H1 (cell line): ENCODE results near the gene KRAS. TPM values are rescaled to one million over a fixed set of nuclear protein-coding genes. Genes with fewer than 3 reads are reported as not detected.

Source experiments
- CTCF ChIA-PET: fragments of 300-600 bp; sonication (Branson Sonifier 250); formaldehyde crosslinking; loops from one replicate; lab custom pipeline; 2021; ENCODE audit not compliant: partially characterized antibody; lab: Charles Lee
- POLR2A ChIA-PET: fragments of 300-600 bp; sonication (Branson Sonifier 250); formaldehyde crosslinking; loops from one replicate; lab custom pipeline; 2021; ENCODE audit warnings: inconsistent platforms; ENCODE audit not compliant: partially characterized antibody; lab: Charles Lee
- DNase-seq, 2 experiments: peaks; one replicate each; pipeline versions ENCODE4 v3.0.0 to v3.0.0-alpha.2; 2010 to 2022; ENCODE audit warnings: low spot score in 2 of 2, low read depth in 1 of 2, mixed read lengths in 1 of 2
- FAIRE-seq: peaks from 2 replicates; lab custom pipeline; 2011; peaks lifted over from hg19 to GRCh38; lab: Jason Lieb, UNC
- H2AFZ ChIP-seq: 2 replicates; pipeline ENCODE4 v1.8.1; 2012; ENCODE audit warnings: low read length, inconsistent platforms
- H2AK5ac ChIP-seq: 2 replicates; pipeline ENCODE4 v1.6.1; 2013; ENCODE audit warnings: low read depth, low read length
- H2BK120ac ChIP-seq: replicated peaks from 2 replicates; pipeline ENCODE3; 2013; ENCODE audit warnings: low read depth, low read length, inconsistent platforms
- H2BK12ac ChIP-seq: 2 replicates; pipeline ENCODE4 v1.6.1; 2013; ENCODE audit warnings: low read depth, low read length
- H2BK15ac ChIP-seq: 2 replicates; pipeline ENCODE4 v1.6.1; 2013; ENCODE audit warnings: low read length
- H2BK20ac ChIP-seq: 2 replicates; pipeline ENCODE4 v1.6.1; 2013; ENCODE audit warnings: low read length
- H2BK5ac ChIP-seq: 2 replicates; pipeline ENCODE4 v1.6.1; 2013; ENCODE audit warnings: low read depth, low read length
- H3K14ac ChIP-seq: 2 replicates; pipeline ENCODE4 v1.6.1; 2013; ENCODE audit warnings: inconsistent platforms; ENCODE audit not compliant: insufficient read length
- H3K18ac ChIP-seq: 2 replicates; pipeline ENCODE4 v1.6.1; 2013; ENCODE audit warnings: low read length; ENCODE audit errors: extremely low read depth
- H3K23ac ChIP-seq: 2 replicates; pipeline ENCODE4 v1.6.1; 2013; ENCODE audit warnings: inconsistent platforms; ENCODE audit not compliant: insufficient read length
- H3K23me2 ChIP-seq: 2 replicates; pipeline ENCODE4 v1.6.1; 2013; ENCODE audit warnings: low read depth, low read length
- H3K27ac ChIP-seq: 2 replicates; pipeline ENCODE4 v1.6.1; 2011; ENCODE audit warnings: low read depth, low read length, inconsistent platforms
- H3K27me3 ChIP-seq, 4 experiments: replicated peaks in 1 of 4; 1 replicate in 1 of 4; 2 replicates in 3 of 4; pipeline versions ENCODE4 v1.6.1 to v1.8.1; 2011 to 2013; ENCODE audit warnings: low read length in 3 of 4, mild to moderate bottlenecking in 3 of 4, inconsistent platforms in 2 of 4, mixed read lengths in 2 of 4, moderate library complexity in 1 of 4; ENCODE audit not compliant: control insufficient read depth in 3 of 4, insufficient read depth in 3 of 4; ENCODE audit errors: extremely low read depth in 1 of 4
- H3K36me3 ChIP-seq, 4 experiments: 2 replicates each; pipeline versions ENCODE4 v1.6.1 to v1.8.1; 2011 to 2013; ENCODE audit warnings: mild to moderate bottlenecking in 4 of 4, low read length in 3 of 4, moderate library complexity in 2 of 4, control low read depth in 1 of 4, inconsistent platforms in 1 of 4; ENCODE audit not compliant: insufficient read depth in 4 of 4, control insufficient read depth in 2 of 4
- H3K4ac ChIP-seq: replicated peaks from 2 replicates; pipeline ENCODE3; 2013; ENCODE audit warnings: low read length, low read depth, mixed read lengths, inconsistent platforms; ENCODE audit not compliant: insufficient read length
- H3K4me1 ChIP-seq, 4 experiments: replicated peaks in 1 of 4; 1 replicate in 1 of 4; 2 replicates in 3 of 4; pipeline versions ENCODE4 v1.6.1 to v1.8.1; 2011 to 2013; ENCODE audit warnings: low read length in 3 of 4, inconsistent platforms in 2 of 4, mixed read lengths in 1 of 4; ENCODE audit not compliant: insufficient read depth in 4 of 4, control insufficient read depth in 3 of 4
- H3K4me2 ChIP-seq, 2 experiments: 2 replicates each; pipeline versions ENCODE4 v1.6.1 to v1.8.1; 2011 to 2013; ENCODE audit warnings: low read depth in 2 of 2, low read length in 2 of 2, control low read depth in 1 of 2, inconsistent platforms in 1 of 2, mild to moderate bottlenecking in 1 of 2; ENCODE audit not compliant: insufficient read depth in 1 of 2
- H3K4me3 ChIP-seq, 4 experiments: fragments of 200-600, 300-600 bp in 1 of 4; sonication (generic), shearing (Covaris generic), sonication (Bioruptor Twin) in 1 of 4; 2 replicates each; pipeline versions ENCODE4 v1.5.1 to v1.8.1; 2011 to 2016; ENCODE audit warnings: low read length in 4 of 4, low read depth in 3 of 4, control low read depth in 2 of 4, inconsistent platforms in 2 of 4, mild to moderate bottlenecking in 2 of 4, mixed read lengths in 1 of 4, moderate library complexity in 1 of 4; ENCODE audit not compliant: insufficient read depth in 2 of 4; ENCODE audit errors: extremely low read depth in 1 of 4
- H3K56ac ChIP-seq: replicated peaks from 2 replicates; pipeline ENCODE3; 2013; ENCODE audit warnings: low read depth, mild to moderate bottlenecking, mixed read lengths, low read length, inconsistent platforms; ENCODE audit not compliant: insufficient read length
- H3K79me1 ChIP-seq: 2 replicates; pipeline ENCODE4 v1.6.1; 2013; ENCODE audit warnings: low read depth, low read length, control low read depth
- H3K79me2 ChIP-seq, 2 experiments: 2 replicates each; pipeline versions ENCODE4 v1.6.1 to v1.8.1; 2012 to 2013; ENCODE audit warnings: low read length in 2 of 2, mild to moderate bottlenecking in 2 of 2, inconsistent platforms in 1 of 2; ENCODE audit not compliant: insufficient read depth in 2 of 2, control insufficient read depth in 1 of 2
- H3K9ac ChIP-seq, 4 experiments: replicated peaks in 1 of 4; 1 replicate in 1 of 4; 2 replicates in 3 of 4; pipeline versions ENCODE4 v1.6.1 to v1.8.1; 2011 to 2013; ENCODE audit warnings: low read depth in 3 of 4, low read length in 3 of 4, control low read depth in 2 of 4, mild to moderate bottlenecking in 2 of 4, moderate library complexity in 2 of 4, inconsistent platforms in 1 of 4; ENCODE audit errors: extremely low read depth in 1 of 4
- H3K9me3 ChIP-seq, 2 experiments: 2 replicates each; pipeline versions ENCODE4 v1.6.1 to v1.8.1; 2012 to 2013; ENCODE audit warnings: mild to moderate bottlenecking in 2 of 2, moderate library complexity in 2 of 2, control low read depth in 1 of 2, inconsistent platforms in 1 of 2, low read depth in 1 of 2, low read length in 1 of 2, mixed read lengths in 1 of 2; ENCODE audit not compliant: insufficient read depth in 2 of 2
- H4K20me1 ChIP-seq, 2 experiments: replicated peaks in 1 of 2; 2 replicates each; pipeline versions ENCODE3 to v1.8.1; 2011 to 2013; ENCODE audit warnings: inconsistent platforms in 2 of 2, low read length in 2 of 2, mild to moderate bottlenecking in 1 of 2; ENCODE audit not compliant: insufficient read depth in 2 of 2, control insufficient read depth in 1 of 2
- H4K5ac ChIP-seq: 2 replicates; pipeline ENCODE4 v1.6.1; 2013; ENCODE audit warnings: low read length, low read depth, mixed read lengths, inconsistent platforms; ENCODE audit not compliant: insufficient read length
- H4K8ac ChIP-seq: 2 replicates; pipeline ENCODE4 v1.8.0; 2013; ENCODE audit warnings: mild to moderate bottlenecking, moderate library complexity, low read length, inconsistent platforms; ENCODE audit not compliant: insufficient read depth; ENCODE audit errors: extremely low read depth
- H4K91ac ChIP-seq: replicated peaks from 2 replicates; pipeline ENCODE3; 2013; ENCODE audit warnings: low read length, mixed read lengths, inconsistent platforms; ENCODE audit not compliant: insufficient read length
- BRCA1 ChIP-seq: IDR thresholded peaks from 2 replicates; pipeline ENCODE4 v1.6.1; 2012; ENCODE audit warnings: low read depth, low read length, improper control_type of control experiment
- CBX5 ChIP-seq: fragments of 300-800, 300-1000 bp; sonication (generic); IDR thresholded peaks from 2 replicates; pipeline ENCODE4 v1.7.1; 2016; ENCODE audit warnings: antibody characterized with exemption, low read length, low read depth
- CBX8 ChIP-seq: fragments of 300-800, 300-1000 bp; sonication (generic); IDR thresholded peaks from 2 replicates; pipeline ENCODE4 v1.7.1; 2016; ENCODE audit warnings: low read depth, low read length, borderline replicate concordance
- CEBPB ChIP-seq: IDR thresholded peaks from 2 replicates; pipeline ENCODE4 v1.6.1; 2012; ENCODE audit warnings: low read depth, low read length
- CHD2 ChIP-seq: IDR thresholded peaks from 2 replicates; pipeline ENCODE4 v1.6.1; 2012; ENCODE audit warnings: low read length, improper control_type of control experiment
- EGR1 ChIP-seq: IDR thresholded peaks from 2 replicates; pipeline ENCODE4 v1.6.1; 2011; ENCODE audit warnings: low read depth, low read length, borderline replicate concordance
- EP300 ChIP-seq, 2 experiments: IDR thresholded peaks; 1 replicate in 1 of 2; 2 replicates in 1 of 2; pipeline ENCODE4 v1.6.1; 2011 to 2012; ENCODE audit warnings: low read depth in 2 of 2, low read length in 2 of 2, mild to moderate bottlenecking in 2 of 2, borderline replicate concordance in 1 of 2, inconsistent platforms in 1 of 2, moderate library complexity in 1 of 2
- GABPA ChIP-seq: IDR thresholded peaks from 2 replicates; pipeline ENCODE4 v1.6.1; 2011; ENCODE audit warnings: mild to moderate bottlenecking, low read length, moderate library complexity, borderline replicate concordance; ENCODE audit not compliant: insufficient read depth
- KDM4A ChIP-seq: IDR thresholded peaks from one replicate; pipeline ENCODE4 v1.7.1; 2012; ENCODE audit warnings: low read depth, mild to moderate bottlenecking, moderate library complexity, low read length, inconsistent platforms; ENCODE audit not compliant: severe bottlenecking
- KDM5A ChIP-seq: fragments of 200-600 bp; IDR thresholded peaks from 2 replicates; pipeline ENCODE4 v1.7.1; 2012; ENCODE audit warnings: mild to moderate bottlenecking, low read length, inconsistent platforms, mixed read lengths
- NRF1 ChIP-seq: IDR thresholded peaks from 2 replicates; pipeline ENCODE4 v1.6.1; 2011; ENCODE audit warnings: mild to moderate bottlenecking, low read depth, low read length, improper control_type of control experiment
- POLR2A ChIP-seq, 2 experiments: IDR thresholded peaks; 1 replicate in 1 of 2; 2 replicates in 1 of 2; pipeline ENCODE4 v1.6.1; 2011; ENCODE audit warnings: low read depth in 2 of 2, low read length in 2 of 2, mild to moderate bottlenecking in 2 of 2; ENCODE audit errors: control extremely low read depth in 1 of 2
- POLR2AphosphoS5 ChIP-seq: IDR thresholded peaks from 2 replicates; pipeline ENCODE4 v1.6.1; 2011; ENCODE audit warnings: low read depth, low read length
- SIX5 ChIP-seq: IDR thresholded peaks from 2 replicates; pipeline ENCODE4 v1.6.1; 2011; ENCODE audit warnings: mild to moderate bottlenecking, low read depth, low read length
- SP2 ChIP-seq: IDR thresholded peaks from 2 replicates; pipeline ENCODE4 v1.6.1; 2012; ENCODE audit warnings: mild to moderate bottlenecking, low read length, inconsistent platforms
- SRF ChIP-seq: IDR thresholded peaks from 2 replicates; pipeline ENCODE4 v1.6.1; 2011; ENCODE audit warnings: mild to moderate bottlenecking, low read depth, low read length, moderate library complexity
- WGBS, 2 experiments: shearing (Covaris generic) in 1 of 2; methylation state at CpG; one replicate each; pipeline versions ENCODE4 v1.1.6 to v1.1.7; 2013 to 2015; ENCODE audit warnings: low lambda C conversion rate in 2 of 2, mixed read lengths in 2 of 2, inconsistent platforms in 1 of 2, low coverage in 1 of 2, missing lambda C conversion rate in 1 of 2; ENCODE audit not compliant: insufficient replicate concordance in 2 of 2, insufficient coverage in 1 of 2, insufficient read length in 1 of 2; ENCODE audit errors: extremely low coverage in 1 of 2, missing lambda C conversion rate in 1 of 2; 5-methylcytosine and 5-hydroxymethylcytosine counted together
- polyA plus RNA-seq, 7 experiments: library from polyadenylated mRNA; depleted of rRNA in 3 of 7; stranded (reverse) in 5 of 7; unstranded in 2 of 7; fragments of >200 nt in 5 of 7; fragments of 200-250 nt in 2 of 7; gene quantifications; 1 replicate in 5 of 7; 2 replicates in 1 of 7; 4 replicates in 1 of 7; pipeline versions ENCODE4 v1.2.1 to v1.2.3, GENCODE V29; 2011 to 2013; ENCODE audit warnings: missing spikeins in 2 of 7, mixed read lengths in 2 of 7
- total RNA-seq: library from RNA; stranded (reverse); fragmentation: NEBNext Ultra II Directional; extraction: Animal tissue kit (Norgen Biotek cat#: 25700); gene quantifications from 2 replicates; pipeline ENCODE4 v1.2.1, GENCODE V29; 2021

KRAS gene
- total and polyA plus RNA-seq, 2 of the 8 experiments (the other 6 are each of a cell fraction or from before 2014, with no cell fraction given): 24.8 to 64.6 TPM

DNA sequence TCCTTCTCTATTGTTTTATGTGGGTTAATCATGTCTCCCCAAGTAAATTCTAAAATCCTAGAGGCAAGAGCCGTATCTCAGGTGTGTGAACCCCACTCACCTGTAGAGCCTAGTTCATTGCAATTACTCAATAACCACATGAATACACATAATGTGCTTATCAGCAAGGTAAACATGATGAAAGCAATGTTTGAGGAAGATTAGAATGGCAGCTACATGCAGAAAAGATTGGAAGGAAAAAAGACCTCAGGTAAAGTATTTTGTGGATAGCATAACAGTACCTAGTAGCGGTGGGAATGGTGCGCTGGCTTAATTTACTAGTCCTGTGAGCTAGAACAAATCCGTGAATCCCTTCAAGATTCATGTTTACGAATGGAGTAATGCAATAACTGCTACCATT lies 5.3 kb upstream of the KRAS start:
- H2AFZ ChIP-seq: no peak overlapping the region
- CTCF ChIA-PET: interaction anchor here (0.8 to 1.5 kb wide), 3 partner anchors 10 to 150 kb away, joined by 3 read pairs; no protein-coding TSS in a partner anchor

More for the DNA sequence above, 5.3 kb upstream of the KRAS start:
- H3K4me2 ChIP-seq: no peak overlapping the region; a peak in 1 of 4 replicates
- no peaks in the 10 kb centered on the region for H3K79me2 ChIP-seq
- H3K79me1 ChIP-seq: no peaks in the 10 kb centered on the region
- H3K4me3 ChIP-seq: no peak overlapping the region
- DNase-seq (no peak), FAIRE-seq (no peak)
- H4K5ac ChIP-seq: no peak overlapping the region
- H3K23me2 ChIP-seq: no peaks in the 10 kb centered on the region
- H3K56ac ChIP-seq: no peak overlapping the region
- H3K27ac ChIP-seq: no peak overlapping the region
- no peaks in the 10 kb centered on the region for H3K9me3 ChIP-seq
- H2AK5ac ChIP-seq: no peak overlapping the region
- no peak overlapping the region for H3K18ac ChIP-seq
- peaks cover 9 to 16% (median 11%) of the 10 kb centered on the region in 4 experiments for H3K4me1 ChIP-seq
- 83% methylated on average over 5 of the region's 5 CpGs; no CpG with 5 or more reads in 1 of the 2 experiments for WGBS, 2 experiments
- no peak overlapping the region for H2BK12ac ChIP-seq
- no peak overlapping the region for H2BK120ac ChIP-seq
- H4K8ac ChIP-seq: no peak overlapping the region
- H4K91ac ChIP-seq: no peak overlapping the region
- no peak overlapping the region for H2BK20ac ChIP-seq
- no peaks in the 10 kb centered on the region for H4K20me1 ChIP-seq
- no peak overlapping the region for H2BK5ac ChIP-seq
- H3K9ac ChIP-seq: no peak overlapping the region
- H3K4ac ChIP-seq: no peak overlapping the region
- POLR2A ChIA-PET: interaction anchor here (0.8 kb wide), 1 partner anchor 10 kb away, joined by 3 read pairs; no protein-coding TSS in a partner anchor
- TF ChIP-seq CBX8: no peak
- TF ChIP-seq CHD2: no peak
- TF ChIP-seq CEBPB: no peak
- TF ChIP-seq BRCA1: no peak
- TF ChIP-seq SRF: no peak
- no peak for TF ChIP-seq KDM5A
- TF ChIP-seq EGR1: no peak
- TF ChIP-seq POLR2A (IDR thresholded peaks at IDR 0.05; ENCODE audit: control extremely low read depth in 1 of 2, low read depth in 2 of 2, low read length in 2 of 2): no peak
- no peak for TF ChIP-seq SIX5
- TF ChIP-seq CBX5: no peak
- TF ChIP-seq POLR2AphosphoS5: no peak
- no peak for TF ChIP-seq SP2
- no peak for TF ChIP-seq NRF1
- TF ChIP-seq GABPA: no peak
- no peak for TF ChIP-seq KDM4A
- TF ChIP-seq EP300 (IDR thresholded peaks at IDR 0.05; ENCODE audit: borderline replicate concordance in 1 of 2, low read depth in 2 of 2, low read length in 2 of 2): no peak
- no peaks in the 10 kb centered on the region for H3K27me3 ChIP-seq
- H3K36me3 ChIP-seq: no peaks in the 10 kb centered on the region
- no peak overlapping the region for H3K23ac ChIP-seq
- no peak overlapping the region for H2BK15ac ChIP-seq
- no peak overlapping the region for H3K14ac ChIP-seq
